ENCODE measurements around the gene CCT3.
A peak's percentile ranks its signal among the peaks of the same experiment; 100 is the strongest.
"Not testable (repeated sequence)": the region's sequence is repeated elsewhere in the genome, so short reads cannot be mapped to it uniquely, and the experiment has no call there.

The CCT3 gene

DNA sequence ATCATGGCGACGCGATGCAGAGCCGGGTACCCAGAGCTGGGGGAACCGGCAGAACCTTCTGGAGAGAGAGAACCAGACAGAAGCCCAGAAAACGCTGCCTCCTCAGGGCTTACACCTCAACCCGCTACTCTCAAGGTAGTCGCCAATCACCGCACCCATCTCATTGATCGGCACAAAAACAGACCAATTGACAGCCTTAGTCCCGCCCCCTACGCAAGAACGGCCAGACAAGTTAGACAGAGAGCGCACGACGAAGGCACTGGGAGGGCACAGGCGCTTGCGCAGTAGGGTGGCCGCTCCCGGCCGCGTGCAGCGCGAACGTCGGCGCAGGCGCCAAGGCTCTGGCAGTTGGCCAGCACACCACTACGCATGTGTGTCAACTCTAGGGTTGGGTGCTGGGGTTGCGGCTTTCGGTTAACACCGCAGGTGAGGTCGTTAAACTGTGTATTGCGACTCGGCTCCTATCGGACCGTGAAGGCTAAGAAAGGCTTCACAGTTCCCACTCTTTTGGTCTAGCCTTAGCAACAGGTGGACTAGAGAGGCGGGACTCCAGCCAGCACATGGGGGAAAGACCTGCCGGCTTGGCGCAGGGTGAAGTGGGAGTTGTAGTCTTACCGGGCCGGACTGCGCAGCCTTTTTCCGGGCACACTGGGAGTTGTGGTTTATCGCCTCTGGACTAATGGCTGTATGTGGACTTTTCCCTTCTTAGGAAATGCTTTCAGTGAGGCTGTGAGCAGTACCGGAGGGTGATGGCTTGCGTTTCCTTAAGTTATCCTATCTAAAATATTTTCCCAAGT, at the start of gene CCT3, which contains the start of gene TSACC:
Gene CCT3, minus strand, starts transcription at position 113 of the 797 bp plus-strand sequence. Its CDS starts 108 bp downstream, at position 5.
Gene TSACC, plus strand, starts transcription at position 347 of the 797 bp plus-strand sequence. CDS start 1,232 bp downstream, outside the sequence.
- peak; percentile 100 for DNase-seq

DNA sequence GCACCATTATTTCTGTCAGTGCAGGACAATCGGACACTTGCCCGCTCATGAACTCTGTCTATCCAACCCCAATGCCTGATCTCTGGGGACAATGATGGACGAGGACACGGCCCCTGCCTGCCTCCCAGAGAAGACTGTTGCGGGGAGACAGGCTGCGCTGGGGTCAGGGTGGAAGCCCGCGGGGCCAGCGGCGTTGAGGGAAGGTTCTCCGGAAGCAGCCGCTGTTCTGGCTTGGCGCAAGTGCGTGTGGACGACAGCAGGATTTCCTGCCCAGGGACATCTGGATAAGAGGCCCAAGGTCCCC, 49.7 kb upstream of the CCT3 start:
- DNase-seq, result no peak

DNA sequence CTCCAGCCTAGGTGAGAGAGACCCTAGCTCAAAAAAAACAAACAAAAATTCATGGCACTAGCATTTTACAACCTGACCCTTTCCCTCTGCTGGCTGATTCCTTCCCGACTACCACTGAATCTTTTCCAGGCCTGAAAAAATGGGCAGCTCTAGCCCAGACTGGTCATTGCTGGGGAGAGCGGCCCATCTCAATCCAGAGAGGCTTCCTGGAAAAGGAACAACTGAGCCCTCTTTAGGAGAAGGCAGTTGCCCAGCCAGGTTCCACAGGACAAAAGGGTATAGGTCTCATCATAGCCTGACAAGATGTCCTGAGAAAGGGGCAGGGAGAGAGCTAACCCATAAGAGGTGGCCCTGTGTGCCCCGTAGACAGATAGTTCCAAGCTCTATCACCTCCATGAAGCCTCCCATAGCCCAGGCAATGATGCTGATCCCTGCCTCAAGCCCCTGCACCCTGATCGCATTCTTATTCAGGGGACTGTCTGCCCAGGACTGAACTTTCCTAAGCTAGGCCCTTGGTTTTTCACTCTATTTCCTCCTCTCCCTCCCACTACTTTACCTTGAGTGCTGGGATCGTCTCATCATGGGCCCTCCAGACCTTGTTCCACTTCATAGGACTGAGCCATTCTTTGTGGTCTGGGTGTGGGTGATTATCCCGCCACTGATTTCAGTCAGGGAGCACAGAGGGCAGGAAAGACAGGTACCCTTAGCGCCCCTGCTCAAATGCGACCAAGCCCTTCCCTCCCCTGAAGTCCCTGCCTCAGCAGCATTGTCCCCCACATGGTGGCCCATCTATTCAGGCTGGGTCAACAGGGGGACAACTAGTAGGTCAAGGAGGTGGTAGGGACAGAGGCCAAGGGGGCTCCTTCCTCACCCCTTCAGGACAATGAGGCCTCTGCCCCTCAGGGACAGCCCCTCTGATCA, 49.1 kb upstream of the CCT3 start:
- no peak for DNase-seq

DNA sequence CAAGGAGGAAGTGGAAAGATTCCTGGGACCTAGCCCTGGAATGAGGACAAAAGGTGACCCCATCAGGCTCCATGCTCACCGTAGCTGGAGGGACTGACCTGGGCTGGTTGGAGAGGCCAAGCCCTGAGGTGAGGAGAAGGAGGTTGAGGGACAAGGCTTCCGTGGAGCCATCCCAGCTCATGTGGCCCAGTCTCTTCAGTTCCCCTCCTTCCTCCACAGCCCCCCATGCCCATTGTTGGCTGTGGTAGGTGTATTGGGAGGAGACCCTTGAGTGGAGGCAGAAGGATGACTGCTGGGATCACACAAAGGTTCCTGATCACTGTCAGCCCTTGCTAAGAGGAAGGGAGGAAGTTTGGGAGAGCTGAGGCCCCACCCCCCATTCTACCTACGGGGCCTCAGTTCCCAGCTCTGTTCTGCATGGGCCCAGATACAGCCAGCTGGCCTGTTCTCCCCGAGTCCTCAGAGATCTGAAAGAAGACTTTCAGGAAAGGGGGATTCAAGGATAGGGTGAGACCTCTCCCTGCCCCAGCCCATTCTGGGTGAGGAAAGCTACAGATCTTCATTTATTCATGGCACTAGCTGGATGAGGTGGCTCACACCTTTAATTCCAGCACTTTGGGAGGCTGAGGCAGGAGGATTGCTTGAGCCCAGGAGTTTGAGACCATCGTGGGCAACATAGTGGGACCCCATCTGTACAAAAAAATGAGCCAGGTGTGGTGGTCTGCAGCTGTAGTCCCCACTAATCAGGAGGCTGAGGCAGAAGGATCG, 48.2 kb upstream of the CCT3 start:
- no peak for DNase-seq

DNA sequence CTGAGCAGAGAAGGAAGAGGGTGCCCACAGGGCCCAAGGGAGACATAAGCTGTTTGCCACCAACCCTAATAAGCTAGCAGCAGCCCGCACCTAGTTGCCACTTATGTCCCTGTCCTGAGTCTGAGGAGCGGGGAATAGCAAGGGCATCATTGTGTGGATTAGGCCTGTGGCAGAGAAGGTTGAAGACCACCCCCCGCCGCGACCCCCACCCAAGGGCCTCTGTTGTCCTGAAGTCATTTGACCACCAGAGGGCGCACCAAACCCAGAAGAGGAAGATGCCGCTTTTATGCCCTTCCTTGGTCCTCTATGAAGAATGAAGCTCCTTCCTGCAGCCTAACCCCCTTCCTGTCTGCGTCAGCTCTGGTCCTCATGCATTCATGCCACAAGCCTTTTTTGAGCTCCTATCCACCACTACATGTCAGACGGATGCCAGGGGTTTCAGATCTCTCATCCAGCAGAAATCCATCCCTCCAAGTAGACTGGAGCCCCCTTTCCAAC, 47.5 kb upstream of the CCT3 start:
- DNase-seq, result peak; percentile 63

DNA sequence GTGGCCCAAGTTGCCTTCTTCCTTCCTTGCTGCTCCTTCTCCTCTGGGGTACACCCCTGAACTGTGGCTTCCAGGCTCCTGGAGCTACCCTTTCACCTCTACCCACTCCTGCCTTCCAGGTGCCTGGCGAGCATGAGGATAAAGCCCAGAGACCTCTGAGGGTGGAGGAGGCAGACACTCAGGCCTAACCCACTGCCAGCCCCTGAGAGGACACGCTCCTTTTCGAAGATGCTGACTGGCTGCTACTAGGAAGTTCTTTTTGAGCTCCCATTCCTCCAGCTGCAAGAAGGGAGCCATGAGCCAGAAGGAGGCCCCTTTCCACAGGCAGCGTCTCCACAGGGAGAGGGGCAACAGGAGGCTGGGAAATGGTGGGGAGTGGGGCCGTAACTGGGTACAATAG, 46.6 kb upstream of the CCT3 start:
- no peak for DNase-seq

DNA sequence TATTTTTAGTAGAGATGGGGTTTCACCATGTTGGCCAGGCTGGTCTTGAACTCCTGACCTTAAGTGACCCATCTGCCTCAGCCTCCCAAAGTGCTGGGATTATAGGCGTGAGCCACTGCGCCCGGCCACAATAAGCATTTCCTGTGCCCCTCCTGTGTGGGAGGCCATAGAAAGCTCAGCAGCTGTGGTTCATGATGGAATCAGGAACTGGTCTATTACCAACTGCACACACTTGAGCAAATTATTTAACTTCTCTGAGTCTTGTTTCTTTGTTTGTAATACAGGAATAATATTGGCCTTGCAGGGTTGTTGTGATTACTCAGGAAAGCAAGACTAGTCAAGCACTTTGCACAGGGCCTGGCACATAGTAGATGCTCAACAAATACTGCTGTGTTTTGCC, 45.9 kb upstream of the CCT3 start:
- no peak for DNase-seq

DNA sequence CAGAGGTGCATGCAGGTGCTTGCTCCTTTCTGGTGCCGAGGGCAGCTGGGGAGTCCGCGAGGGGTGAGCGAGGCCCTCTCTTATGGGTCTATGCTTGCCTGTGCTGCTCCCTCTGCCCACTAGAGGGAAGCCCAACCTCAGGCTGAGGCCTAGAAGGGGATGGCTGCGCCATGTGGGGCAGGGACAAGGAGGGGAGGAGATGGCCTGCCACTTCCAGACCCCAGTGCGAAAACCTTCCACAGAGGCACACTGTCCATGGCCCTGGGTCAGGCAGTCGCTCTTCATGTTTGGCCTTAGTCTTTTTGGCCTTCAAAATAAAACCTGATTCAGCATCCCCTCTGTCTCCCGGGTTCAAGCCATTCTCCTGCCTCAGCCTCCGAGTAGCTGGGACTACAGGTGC, 44.9 kb upstream of the CCT3 start:
- DNase-seq, result peak; percentile 65

DNA sequence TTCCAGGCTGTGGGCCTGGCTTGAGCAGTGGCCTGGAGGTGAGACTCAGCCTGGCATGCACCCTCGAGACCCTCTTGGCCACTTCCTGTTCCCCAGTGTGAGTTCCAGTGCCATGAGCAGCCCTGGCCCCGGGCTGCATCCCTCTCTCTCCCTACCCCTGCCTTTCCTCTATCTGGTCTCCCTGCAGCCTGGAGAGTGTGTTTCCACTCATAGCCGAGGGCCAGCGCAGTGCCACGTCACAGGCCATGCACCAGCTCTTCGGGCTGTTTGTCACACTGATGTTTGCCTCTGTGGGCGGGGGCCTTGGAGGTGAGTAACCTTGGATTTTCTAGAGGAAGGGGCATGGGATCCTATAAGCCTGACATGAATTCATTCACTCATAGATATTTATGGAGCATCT, 44.5 kb upstream of the CCT3 start:
- no peak for DNase-seq

DNA sequence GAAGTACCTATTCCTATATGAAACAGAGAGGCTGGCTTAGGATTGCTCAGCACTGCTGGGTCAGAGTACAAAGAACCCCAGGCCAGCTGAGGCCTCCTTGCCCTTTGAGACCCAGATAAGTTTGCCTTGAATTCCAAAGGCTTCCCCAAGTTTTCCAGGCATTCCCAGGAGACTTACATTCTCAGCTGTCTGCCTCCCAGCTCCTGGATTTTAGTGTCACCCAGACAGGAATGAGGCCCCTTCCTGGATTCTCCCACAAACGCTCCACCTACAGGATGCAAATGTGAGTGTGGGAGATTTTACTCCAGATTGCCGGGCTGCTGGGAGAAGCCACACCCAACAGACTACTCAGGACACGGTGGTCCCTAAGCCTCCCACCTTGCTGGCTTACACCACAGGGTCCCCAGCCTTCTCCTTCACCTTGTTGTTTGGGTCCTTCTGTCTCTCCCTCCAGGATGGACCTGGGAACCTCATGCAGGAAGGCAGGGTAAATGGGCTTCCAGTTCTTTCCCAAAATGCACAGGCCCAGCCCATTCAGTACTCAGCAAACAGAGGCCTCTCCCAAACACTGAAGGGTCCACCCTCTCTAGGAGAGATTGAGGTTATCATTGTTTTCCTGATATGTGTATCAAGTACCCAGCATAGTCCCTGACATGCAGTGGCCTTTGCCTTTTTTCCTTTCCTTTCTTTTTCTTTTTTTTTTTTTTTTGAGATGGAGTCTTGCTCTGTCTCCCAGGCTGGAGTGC, 41.5 kb upstream of the CCT3 start:
- no peak for DNase-seq

DNA sequence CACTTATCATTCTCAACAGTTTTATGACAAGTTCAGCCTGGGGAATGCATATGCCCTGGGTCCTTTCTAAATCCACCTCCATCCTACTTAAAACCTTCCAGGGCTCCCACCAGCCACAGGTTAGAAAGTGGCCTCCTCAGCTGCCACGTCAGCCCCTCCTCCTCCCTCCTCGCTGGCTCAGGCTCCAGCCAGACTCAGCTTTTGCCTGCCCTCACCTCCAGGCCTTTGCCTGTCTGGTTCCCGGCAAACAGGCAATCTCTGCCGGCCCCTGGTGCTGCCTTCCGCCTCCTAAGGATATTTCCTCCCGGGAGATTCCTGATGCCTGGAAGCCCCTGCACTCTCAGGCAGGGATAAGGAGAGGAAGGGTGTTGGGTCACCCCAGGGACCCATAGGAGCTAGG, 40.5 kb upstream of the CCT3 start:
- no peak for DNase-seq

DNA sequence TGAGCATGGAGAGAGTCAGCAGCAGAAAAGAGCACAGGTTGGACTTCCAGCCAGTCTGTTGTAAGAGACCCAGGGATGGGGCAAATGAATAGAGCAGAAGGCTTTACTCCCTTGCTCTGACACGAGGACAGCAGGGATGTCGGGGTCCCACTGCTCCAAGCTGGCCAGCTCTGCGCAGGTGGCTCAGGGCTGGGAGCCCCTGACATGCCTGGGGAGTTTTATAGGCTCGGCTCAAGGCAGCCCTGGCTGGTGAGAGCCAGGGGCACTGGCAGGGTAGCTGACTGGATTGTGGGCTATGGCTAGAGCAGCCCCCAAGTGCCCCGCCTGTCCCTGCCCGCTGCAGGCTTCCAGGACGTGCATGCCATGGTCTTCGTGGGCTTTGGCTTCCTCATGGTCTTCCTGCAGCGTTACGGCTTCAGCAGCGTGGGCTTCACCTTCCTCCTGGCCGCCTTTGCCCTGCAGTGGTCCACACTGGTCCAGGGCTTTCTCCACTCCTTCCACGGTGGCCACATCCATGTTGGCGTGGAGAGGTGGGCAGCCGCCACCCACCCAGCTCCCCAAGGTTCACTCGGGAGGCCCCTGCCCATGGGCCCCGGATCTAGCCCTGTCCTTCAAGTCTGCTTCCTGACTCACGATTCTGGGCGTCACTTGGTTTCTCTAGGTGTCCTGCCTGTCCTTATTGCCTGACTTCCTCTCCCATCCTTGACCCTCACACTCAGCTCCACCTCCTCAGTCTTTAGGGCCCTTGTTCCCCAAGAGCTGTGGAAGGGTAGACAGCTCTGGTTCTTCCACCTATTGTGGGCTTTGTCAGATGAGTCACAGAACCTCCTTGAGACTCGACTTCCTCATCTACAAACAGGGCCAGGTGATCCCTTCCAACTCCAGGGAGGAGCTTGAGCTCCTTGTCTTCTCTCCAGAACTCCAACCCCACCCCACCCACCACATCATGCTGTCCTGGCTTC, 39.1 kb upstream of the CCT3 start:
- no peak for DNase-seq

DNA sequence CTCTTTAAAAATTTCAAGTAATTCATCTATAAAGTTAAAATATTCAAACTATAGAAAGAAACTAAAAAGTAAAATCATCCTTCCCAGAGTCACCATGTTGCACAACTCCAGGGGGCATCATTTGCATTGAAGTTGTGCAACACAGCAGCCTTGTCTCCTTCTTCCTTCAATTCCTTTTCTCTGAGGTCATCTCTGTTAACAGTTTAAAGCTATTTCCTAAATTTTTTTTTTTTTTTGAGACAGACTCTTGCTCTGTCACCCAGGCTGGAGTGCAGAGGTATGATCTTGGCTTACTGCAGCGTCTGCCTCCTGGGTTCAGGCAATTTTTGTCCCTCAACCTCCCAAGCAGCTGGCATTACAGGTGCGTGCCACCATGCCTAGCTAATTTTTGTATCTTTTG, 38.1 kb upstream of the CCT3 start:
- peak; percentile 30 for DNase-seq

DNA sequence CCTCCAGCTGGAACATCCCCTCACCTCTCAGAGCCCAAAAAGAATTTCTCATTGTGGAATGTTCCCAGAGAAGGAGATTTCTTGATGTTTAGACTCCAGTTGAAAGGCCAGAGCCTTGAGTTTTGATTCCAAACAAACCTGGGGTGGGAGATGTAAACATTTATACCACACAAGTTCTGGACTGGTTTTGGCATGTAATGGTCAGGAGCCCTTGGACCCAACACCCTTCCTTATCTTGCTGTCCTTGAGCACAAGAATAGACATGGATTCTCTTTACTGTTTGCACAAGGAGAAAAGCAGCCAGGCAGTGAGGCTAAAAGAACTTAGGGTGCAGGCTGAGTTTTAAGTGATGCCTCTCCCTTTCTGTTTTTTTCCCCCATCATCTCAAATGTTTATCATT, 35.5 kb upstream of the CCT3 start:
- DNase-seq, result no peak

DNA sequence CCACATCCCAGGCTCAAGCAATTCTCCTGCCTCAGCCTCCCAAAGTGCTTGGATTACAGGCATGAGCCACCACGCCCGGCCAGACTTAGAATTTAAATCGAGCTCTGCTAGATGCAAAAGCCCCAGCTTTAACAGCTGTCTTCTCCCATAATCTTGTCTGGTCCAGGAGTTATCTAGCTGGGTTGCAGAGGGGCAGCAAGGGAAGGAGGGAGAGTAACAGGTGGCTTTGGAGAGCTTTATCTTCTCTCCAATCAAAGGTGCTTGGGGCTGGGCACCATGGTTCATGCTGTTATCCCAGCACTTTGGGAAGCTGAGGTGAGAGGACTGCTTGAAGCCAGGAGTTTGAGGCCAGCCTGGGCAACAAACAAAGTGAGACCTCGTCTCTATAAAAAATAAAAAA, 34.8 kb upstream of the CCT3 start:
- no peak for DNase-seq

DNA sequence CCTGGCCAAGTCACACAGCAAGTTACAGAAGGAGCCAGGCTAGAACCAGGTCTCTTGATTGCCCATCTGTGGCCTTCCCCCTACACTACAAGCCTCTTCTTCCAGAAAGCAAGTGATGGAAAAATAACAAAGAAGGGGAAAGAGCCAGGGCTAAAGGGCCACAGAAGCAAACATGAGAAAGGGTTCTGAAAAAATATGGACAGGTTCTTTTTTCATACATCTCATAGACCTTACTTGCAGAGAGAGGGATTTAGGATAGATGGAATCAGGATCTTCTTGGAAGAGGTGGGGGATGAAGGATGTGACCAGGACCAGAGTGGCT, 34.1 kb upstream of the CCT3 start:
- DNase-seq, result no peak

DNA sequence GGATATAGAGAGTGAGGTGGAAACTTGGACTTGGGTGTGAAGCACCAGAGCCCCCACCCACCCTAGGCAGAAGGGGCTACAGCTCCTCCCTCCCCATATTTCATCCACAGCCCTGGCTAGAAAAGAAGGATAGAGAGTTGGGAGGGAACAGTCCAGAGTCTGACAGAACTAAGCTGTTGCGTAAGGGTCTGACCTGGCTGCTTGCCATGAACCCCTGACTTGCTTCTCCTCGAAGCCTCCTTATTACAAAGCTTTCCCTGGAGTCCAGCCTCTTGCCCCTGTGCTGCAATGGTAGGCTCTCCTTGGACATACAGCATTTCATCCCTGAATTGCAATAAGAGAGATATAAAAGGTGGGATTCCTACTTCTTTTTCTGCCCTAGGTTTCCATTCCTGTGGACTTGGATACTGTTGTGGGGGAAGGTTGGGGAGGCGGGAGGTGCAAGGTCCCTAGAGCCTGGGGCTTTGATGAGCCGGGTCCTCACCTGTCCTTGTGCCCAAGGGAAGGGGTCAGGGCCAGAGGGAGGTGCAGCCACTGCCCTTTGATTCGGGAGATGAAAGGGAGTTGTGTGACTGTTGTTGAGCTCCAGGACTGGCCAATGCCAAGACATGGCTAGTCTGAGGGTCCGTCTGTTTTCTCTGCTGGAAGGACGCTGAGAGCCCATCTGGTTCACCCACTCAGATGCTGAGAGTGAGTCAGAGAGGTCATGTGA, 33.6 kb upstream of the CCT3 start:
- peak; percentile 38 for DNase-seq

DNA sequence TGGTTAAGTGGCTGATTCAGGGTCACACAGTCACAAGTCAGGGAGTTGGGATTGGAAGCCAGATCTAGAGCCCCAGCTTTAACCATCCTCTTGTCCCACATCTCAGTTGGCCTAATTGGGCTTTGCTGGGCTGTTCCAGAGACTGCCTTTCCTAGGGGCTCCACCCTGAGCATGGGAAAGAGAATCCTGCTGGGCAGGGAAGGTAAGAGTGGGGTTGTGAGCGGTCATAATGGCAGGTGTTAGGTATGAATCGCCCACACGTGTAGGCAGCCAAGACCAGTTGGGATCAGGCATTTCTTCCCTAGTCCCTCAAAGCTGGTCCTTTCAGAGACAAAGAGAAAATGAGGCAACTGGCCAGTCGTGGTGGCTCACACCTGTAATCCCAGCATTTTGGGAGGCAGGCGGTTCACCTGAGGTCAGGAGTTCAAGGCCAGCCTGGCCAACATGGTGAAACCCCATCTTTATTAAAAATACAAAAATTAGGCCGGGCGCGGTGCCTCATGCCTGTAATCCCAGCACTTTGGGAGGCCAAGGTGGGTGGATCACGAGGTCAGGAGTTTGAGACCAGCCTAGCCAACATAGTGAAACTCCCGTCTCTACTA, 31.7 kb upstream of the CCT3 start:
- not testable (repeated sequence) for DNase-seq

DNA sequence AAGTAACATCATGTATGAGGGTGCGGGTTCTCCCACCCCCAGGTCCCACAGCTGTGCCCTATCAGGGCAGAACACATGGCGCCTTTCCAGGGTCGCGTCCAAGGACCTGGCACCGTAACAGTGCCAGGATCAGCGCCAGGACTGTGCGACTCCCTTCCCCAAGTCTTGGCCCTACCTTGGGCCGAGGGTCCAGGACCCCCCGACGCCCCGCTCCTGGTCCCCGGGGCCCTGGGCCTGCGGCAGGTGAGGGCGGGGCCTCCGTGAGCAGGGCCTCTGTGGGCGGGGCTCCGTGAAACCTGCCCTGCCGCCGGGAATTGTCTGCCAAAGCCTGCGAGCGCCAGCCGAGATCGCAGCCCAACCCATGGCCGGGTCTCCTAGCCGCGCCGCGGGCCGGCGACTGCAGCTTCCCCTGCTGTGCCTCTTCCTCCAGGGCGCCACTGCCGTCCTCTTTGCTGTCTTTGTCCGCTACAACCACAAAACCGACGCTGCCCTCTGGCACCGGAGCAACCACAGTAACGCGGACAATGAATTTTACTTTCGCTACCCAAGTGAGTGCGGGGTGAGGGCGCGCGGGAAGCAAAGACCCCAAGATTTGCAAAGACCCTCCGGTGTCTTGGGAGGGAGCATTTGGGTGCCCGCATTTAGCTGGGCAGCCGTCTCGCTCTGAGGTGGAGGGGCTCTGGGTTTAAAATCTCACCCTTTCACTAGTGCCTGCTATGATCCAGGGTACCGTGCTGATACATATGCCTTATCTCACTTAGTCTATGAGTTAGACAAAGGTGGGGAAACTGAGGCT, 31.0 kb upstream of the CCT3 start, which contains the start of gene RHBG:
Gene RHBG, plus strand, starts transcription at position 323 of the 796 bp plus-strand sequence. Its CDS starts 39 bp downstream, at position 362.
- DNase-seq, result no peak

All from CD4-positive, alpha-beta T cell treated with Interleukin-15 for 1 hour (primary cell).